ENCODE results near the gene SLC2A11. TPM values are rescaled to one million over a fixed set of nuclear protein-coding genes. Genes with fewer than 3 reads are reported as not detected.

Gene SLC2A11
- total and polyA plus RNA-seq, 4 donors = 3.4 to 9.0 (median 4.3) TPM

DNA sequence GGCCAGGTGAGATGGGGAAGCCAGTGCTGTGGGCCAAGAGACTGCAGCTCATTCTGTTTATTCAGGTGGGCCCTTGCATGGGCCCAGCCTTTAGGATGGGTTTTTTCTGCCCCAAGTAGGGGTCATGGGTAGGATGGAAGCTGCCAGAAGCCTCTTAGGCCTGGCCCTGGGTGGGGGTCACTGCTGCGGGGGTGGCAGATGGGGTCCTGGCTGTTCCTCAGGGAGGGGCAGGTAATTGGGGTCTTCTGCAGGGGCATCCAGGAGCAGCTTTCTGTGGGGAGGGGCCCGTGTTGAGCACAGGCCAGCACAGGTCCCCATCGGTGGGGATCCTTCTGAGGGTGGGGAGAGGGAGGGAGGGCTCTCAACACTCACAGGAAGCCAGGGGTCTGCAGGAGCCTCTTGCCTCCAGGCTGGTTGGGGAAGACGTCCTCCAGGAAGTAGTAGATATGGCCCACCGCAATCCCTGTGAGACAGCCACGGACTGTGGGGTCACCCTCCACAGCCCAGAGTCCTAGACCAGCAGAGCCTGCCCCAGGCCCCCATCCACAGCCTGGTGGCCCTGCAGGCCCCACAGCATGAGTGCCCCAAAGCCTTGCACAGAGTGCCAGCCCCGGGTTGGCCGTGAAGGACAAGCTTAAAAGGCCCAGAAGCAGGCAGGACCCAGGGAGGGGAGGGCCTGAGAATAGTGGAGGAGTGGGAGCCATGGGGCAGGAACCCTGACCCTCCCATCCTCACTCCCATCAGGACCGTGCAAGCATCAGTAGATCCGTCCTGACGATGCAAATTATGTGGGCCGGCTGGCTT lies 20.8 kb upstream of the SLC2A11 start:
- TF ChIP-seq NR2F2 (IDR thresholded peaks at IDR 0.05) (no peak), TAF1 (conservative IDR thresholded peaks at IDR 0.05) (no peak), EGR1 (IDR thresholded peaks at IDR 0.05; ENCODE audit: low read depth in 2 of 2) (no peak), RAD21 (IDR thresholded peaks at IDR 0.05) (no peak), YY1 (IDR thresholded peaks at IDR 0.05) (no peak), SP1 (IDR thresholded peaks at IDR 0.05) (no peak), HNF4A (conservative IDR thresholded peaks at IDR 0.05) (no peak), JUND (IDR thresholded peaks at IDR 0.05) (no peak)
- TF ChIP-seq, protein P1, sequence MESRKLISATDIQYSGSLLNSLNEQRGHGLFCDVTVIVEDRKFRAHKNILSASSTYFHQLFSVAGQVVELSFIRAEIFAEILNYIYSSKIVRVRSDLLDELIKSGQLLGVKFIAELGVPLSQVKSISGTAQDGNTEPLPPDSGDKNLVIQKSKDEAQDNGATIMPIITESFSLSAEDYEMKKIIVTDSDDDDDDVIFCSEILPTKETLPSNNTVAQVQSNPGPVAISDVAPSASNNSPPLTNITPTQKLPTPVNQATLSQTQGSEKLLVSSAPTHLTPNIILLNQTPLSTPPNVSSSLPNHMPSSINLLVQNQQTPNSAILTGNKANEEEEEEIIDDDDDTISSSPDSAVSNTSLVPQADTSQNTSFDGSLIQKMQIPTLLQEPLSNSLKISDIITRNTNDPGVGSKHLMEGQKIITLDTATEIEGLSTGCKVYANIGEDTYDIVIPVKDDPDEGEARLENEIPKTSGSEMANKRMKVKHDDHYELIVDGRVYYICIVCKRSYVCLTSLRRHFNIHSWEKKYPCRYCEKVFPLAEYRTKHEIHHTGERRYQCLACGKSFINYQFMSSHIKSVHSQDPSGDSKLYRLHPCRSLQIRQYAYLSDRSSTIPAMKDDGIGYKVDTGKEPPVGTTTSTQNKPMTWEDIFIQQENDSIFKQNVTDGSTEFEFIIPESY (IDR thresholded peaks at IDR 0.05) = no peak
- H3K4me3 ChIP-seq (ENCODE audit: low read depth in 1 of 3, low read length in 3 of 3) = no peak overlapping the region
- H3K27me3 ChIP-seq (ENCODE audit: control insufficient read depth in 4 of 4, insufficient read depth in 4 of 4, low read length in 3 of 4) = no peaks in the 10 kb centered on the region
- no peak overlapping the region for H3K9ac ChIP-seq (ENCODE audit: low read depth in 1 of 2, low read length in 2 of 2)
- H3K36me3 ChIP-seq (ENCODE audit: control insufficient read depth in 4 of 4, insufficient read depth in 3 of 4, low read depth in 1 of 4, low read length in 3 of 4) = peaks cover 2 to 31% (median 6%) of the 10 kb centered on the region in 4 donors
- 90% methylated on average over 12 of the region's 12 CpGs for WGBS
- H3K4me1 ChIP-seq (ENCODE audit: control insufficient read depth in 4 of 4, insufficient read depth in 4 of 4, low read length in 3 of 4) = peaks cover 3 to 10% (median 10%) of the 10 kb centered on the region in 4 donors
- no peak for DNase-seq (ENCODE audit: low spot score)
- H3K27ac ChIP-seq (ENCODE audit: low read depth in 1 of 2, low read length in 2 of 2) = no peak overlapping the region
- no peaks in the 10 kb centered on the region for H3K9me3 ChIP-seq (ENCODE audit: control insufficient read depth in 4 of 4, low read length in 3 of 4)

DNA sequence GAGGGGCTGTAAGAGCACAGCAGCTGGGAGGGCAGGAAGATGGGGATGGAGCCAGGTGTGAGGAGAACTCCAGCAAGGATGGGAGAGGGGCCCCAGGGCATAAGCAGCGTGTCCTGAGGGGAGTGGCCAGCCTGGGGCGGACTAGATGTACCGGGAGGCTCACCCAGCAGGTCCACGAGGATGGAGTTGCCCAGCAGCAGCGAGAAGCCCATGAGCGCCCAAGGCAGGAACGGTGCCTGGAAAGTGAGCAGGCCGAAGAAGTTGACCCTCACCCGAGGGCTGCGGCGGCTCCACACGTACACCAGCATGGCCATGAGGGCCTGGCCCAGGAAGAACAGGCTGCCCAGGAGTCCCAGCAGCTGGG lies 20.2 kb upstream of the SLC2A11 start:
- peaks cover 2 to 30% (median 6%) of the 10 kb centered on the region in 4 donors for H3K36me3 ChIP-seq (ENCODE audit: control insufficient read depth in 4 of 4, insufficient read depth in 3 of 4, low read depth in 1 of 4, low read length in 3 of 4)
- TF ChIP-seq YY1 (IDR thresholded peaks at IDR 0.05) (no peak), GABPA (IDR thresholded peaks at IDR 0.05 in 1 of 2, conservative IDR thresholded peaks at IDR 0.05 in 1 of 2) (no peak), EGR1 (IDR thresholded peaks at IDR 0.05; ENCODE audit: low read depth in 2 of 2) (no peak), NR2F2 (IDR thresholded peaks at IDR 0.05) (no peak), HNF4A (conservative IDR thresholded peaks at IDR 0.05) (no peak), JUND (IDR thresholded peaks at IDR 0.05) (no peak), HNF4G (IDR thresholded peaks at IDR 0.05) (no peak), RXRA (IDR thresholded peaks at IDR 0.05) (no peak), RAD21 (IDR thresholded peaks at IDR 0.05) (no peak)
- TF ChIP-seq, protein P2, sequence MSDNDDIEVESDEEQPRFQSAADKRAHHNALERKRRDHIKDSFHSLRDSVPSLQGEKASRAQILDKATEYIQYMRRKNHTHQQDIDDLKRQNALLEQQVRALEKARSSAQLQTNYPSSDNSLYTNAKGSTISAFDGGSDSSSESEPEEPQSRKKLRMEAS (IDR thresholded peaks at IDR 0.05) = no peak
- TF ChIP-seq, protein P3, sequence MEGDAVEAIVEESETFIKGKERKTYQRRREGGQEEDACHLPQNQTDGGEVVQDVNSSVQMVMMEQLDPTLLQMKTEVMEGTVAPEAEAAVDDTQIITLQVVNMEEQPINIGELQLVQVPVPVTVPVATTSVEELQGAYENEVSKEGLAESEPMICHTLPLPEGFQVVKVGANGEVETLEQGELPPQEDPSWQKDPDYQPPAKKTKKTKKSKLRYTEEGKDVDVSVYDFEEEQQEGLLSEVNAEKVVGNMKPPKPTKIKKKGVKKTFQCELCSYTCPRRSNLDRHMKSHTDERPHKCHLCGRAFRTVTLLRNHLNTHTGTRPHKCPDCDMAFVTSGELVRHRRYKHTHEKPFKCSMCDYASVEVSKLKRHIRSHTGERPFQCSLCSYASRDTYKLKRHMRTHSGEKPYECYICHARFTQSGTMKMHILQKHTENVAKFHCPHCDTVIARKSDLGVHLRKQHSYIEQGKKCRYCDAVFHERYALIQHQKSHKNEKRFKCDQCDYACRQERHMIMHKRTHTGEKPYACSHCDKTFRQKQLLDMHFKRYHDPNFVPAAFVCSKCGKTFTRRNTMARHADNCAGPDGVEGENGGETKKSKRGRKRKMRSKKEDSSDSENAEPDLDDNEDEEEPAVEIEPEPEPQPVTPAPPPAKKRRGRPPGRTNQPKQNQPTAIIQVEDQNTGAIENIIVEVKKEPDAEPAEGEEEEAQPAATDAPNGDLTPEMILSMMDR (IDR thresholded peaks at IDR 0.05; ENCODE audit: low read depth, low read length, missing input control) = no peak
- TF ChIP-seq, protein P4, sequence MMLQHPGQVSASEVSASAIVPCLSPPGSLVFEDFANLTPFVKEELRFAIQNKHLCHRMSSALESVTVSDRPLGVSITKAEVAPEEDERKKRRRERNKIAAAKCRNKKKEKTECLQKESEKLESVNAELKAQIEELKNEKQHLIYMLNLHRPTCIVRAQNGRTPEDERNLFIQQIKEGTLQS (IDR thresholded peaks at IDR 0.05) = no peak
- DNase-seq (ENCODE audit: low spot score) = no peak
- no peak overlapping the region for H3K27ac ChIP-seq (ENCODE audit: low read depth in 1 of 2, low read length in 2 of 2)
- H3K4me1 ChIP-seq (ENCODE audit: control insufficient read depth in 4 of 4, insufficient read depth in 4 of 4, low read length in 3 of 4) = peaks cover 3 to 10% (median 10%) of the 10 kb centered on the region in 4 donors
- 96% methylated on average over 12 of the region's 12 CpGs for WGBS
- H3K9ac ChIP-seq (ENCODE audit: low read depth in 1 of 2, low read length in 2 of 2) = no peak overlapping the region
- no peaks in the 10 kb centered on the region for H3K9me3 ChIP-seq (ENCODE audit: control insufficient read depth in 4 of 4, low read length in 3 of 4)
- no peak overlapping the region for H3K4me3 ChIP-seq (ENCODE audit: low read depth in 1 of 3, low read length in 3 of 3)
- no peaks in the 10 kb centered on the region for H3K27me3 ChIP-seq (ENCODE audit: control insufficient read depth in 4 of 4, insufficient read depth in 4 of 4, low read length in 3 of 4)

Data from liver (tissue), 9 donors.